Measurements from ENCODE around the gene KLHL26. TPM values are rescaled to one million over a fixed set of nuclear protein-coding genes. Genes with fewer than 3 reads are reported as not detected.

The KLHL26 gene
- total RNA-seq, 2 experiments from 2014 or later, result 13.7 to 19.0 TPM

- Histone ChIP-seq H3K4me3 (ENCODE audit: low read length) (no peak overlapping the region), H3K4me1 (ENCODE audit: insufficient read depth, low read length) (no peaks in the 10 kb centered on the region), H3K36me3 (ENCODE audit: insufficient read depth, low read length) (peaks cover 4% of the 10 kb centered on the region), H3K9me3 (ENCODE audit: control insufficient read depth in 1 of 2, insufficient read depth in 1 of 2, low read length in 2 of 2) (no peaks in the 10 kb centered on the region), H3K27me3 (ENCODE audit: control insufficient read depth in 1 of 2, insufficient read depth in 2 of 2, low read length in 2 of 2) (no peaks in the 10 kb centered on the region), H3K27ac (ENCODE audit: low read depth in 1 of 2, low read length in 2 of 2) (no peak overlapping the region)
- H3K27ac Mint-ChIP-seq, result no peak overlapping the region
- H3K4me3 Mint-ChIP-seq, result no peak overlapping the region
- H3K36me3 Mint-ChIP-seq (ENCODE audit: low read depth), result no peaks in the 10 kb centered on the region
- intact Hi-C loops (cut with DNase I, micrococcal nuclease), result no loop called here
- TF ChIP-seq CTCF (IDR thresholded peaks at IDR 0.05), result no peak
- H3K4me1 Mint-ChIP-seq (ENCODE audit: low read depth), result peaks cover 26% of the 10 kb centered on the region
- ATAC-seq (ENCODE audit: poor library complexity) (no peak), DNase-seq (no peak)
- POLR2A ChIA-PET, result no interaction called here
- H3K9me3 Mint-ChIP-seq, result no peaks in the 10 kb centered on the region
- no peaks in the 10 kb centered on the region for H3K27me3 Mint-ChIP-seq
- CTCF ChIA-PET, result no interaction called here
Observed at GRCh38 chr19:18654469-18654868, 17.6 kb downstream of the KLHL26 start.

GRCh38 chr19:18655173-18655844, 18.5 kb downstream of the KLHL26 start:
- Mint-ChIP-seq H3K4me1 (ENCODE audit: low read depth) (peaks cover 18% of the 10 kb centered on the region), H3K9me3 (no peaks in the 10 kb centered on the region), H3K4me3 (no peak overlapping the region), H3K27ac (no peak overlapping the region), H3K36me3 (ENCODE audit: low read depth) (no peaks in the 10 kb centered on the region), H3K27me3 (no peaks in the 10 kb centered on the region)
- ChIA-PET CTCF (no interaction called here), POLR2A (no interaction called here)
- Histone ChIP-seq H3K36me3 (ENCODE audit: insufficient read depth, low read length) (no peaks in the 10 kb centered on the region), H3K9me3 (ENCODE audit: control insufficient read depth in 1 of 2, insufficient read depth in 1 of 2, low read length in 2 of 2) (no peaks in the 10 kb centered on the region), H3K27ac (ENCODE audit: low read depth in 1 of 2, low read length in 2 of 2) (no peak overlapping the region), H3K4me1 (ENCODE audit: insufficient read depth, low read length) (no peaks in the 10 kb centered on the region), H3K27me3 (ENCODE audit: control insufficient read depth in 1 of 2, insufficient read depth in 2 of 2, low read length in 2 of 2) (no peaks in the 10 kb centered on the region), H3K4me3 (ENCODE audit: low read length) (no peak overlapping the region)
- ATAC-seq (ENCODE audit: poor library complexity) (no peak), DNase-seq (no peak)
- intact Hi-C loops (cut with DNase I, micrococcal nuclease), result no loop called here
- TF ChIP-seq CTCF (IDR thresholded peaks at IDR 0.05), result no peak

- Mint-ChIP-seq H3K4me1 (ENCODE audit: low read depth) (peaks cover 18% of the 10 kb centered on the region), H3K36me3 (ENCODE audit: low read depth) (no peaks in the 10 kb centered on the region), H3K27ac (no peak overlapping the region), H3K4me3 (no peak overlapping the region), H3K9me3 (no peaks in the 10 kb centered on the region), H3K27me3 (no peaks in the 10 kb centered on the region)
- H3K27ac ChIP-seq (ENCODE audit: low read depth in 1 of 2, low read length in 2 of 2), result no peak overlapping the region
- no peaks in the 10 kb centered on the region for H3K4me1 ChIP-seq (ENCODE audit: insufficient read depth, low read length)
- H3K36me3 ChIP-seq (ENCODE audit: insufficient read depth, low read length), result no peaks in the 10 kb centered on the region
- intact Hi-C loops (cut with DNase I, micrococcal nuclease), result no loop called here
- ChIA-PET POLR2A (no interaction called here), CTCF (no interaction called here)
- no peaks in the 10 kb centered on the region for H3K9me3 ChIP-seq (ENCODE audit: control insufficient read depth in 1 of 2, insufficient read depth in 1 of 2, low read length in 2 of 2)
- no peak overlapping the region for H3K4me3 ChIP-seq (ENCODE audit: low read length)
- no peak for TF ChIP-seq CTCF (IDR thresholded peaks at IDR 0.05)
- no peaks in the 10 kb centered on the region for H3K27me3 ChIP-seq (ENCODE audit: control insufficient read depth in 1 of 2, insufficient read depth in 2 of 2, low read length in 2 of 2)
- no peak for ATAC-seq (ENCODE audit: poor library complexity)
- no peak for DNase-seq
Observed at GRCh38 chr19:18656337-18657086, 19.7 kb downstream of the KLHL26 start.
